C4-2B (cell line): ENCODE results near the gene FES.

Experiments used
- ZFX ChIP-seq: fragments of 450-650 bp; IDR thresholded peaks from 2 replicates; pipeline ENCODE4 v1.6.1; 2017
- TF ChIP-seq, protein P1 (sequence below): fragments of 450-650 bp; conservative IDR thresholded peaks from 2 replicates; pipeline ENCODE4 v1.5.1; 2017; ENCODE audit warnings: mild to moderate bottlenecking

DNA sequence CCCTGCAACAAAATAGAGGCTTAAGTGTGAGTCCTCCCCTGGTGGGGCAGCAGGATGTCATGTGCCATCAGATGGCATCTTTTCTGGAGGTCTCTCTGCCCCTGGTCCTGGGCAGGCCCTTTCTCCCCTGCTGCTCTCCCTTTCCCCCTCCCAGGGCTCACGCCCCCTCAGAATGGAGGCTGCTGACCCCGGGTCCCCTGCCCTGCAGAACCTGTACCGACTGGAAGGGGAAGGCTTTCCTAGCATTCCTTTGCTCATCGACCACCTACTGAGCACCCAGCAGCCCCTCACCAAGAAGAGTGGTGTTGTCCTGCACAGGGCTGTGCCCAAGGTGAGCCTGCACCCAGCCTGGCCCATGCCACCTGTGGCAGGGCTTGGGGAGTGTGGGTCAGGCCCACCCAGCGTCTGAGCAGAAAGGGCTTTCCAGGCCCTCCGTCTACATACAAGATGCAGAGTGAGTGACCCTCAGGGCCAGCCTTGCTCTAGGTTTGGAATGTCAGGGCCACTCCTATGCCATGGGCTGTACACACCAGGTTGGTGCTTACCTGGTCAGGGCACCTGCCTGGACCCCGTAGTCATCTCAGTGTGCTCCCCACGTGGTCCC is 7.1 kb downstream of the FES start:
- TF ChIP-seq, protein P1, sequence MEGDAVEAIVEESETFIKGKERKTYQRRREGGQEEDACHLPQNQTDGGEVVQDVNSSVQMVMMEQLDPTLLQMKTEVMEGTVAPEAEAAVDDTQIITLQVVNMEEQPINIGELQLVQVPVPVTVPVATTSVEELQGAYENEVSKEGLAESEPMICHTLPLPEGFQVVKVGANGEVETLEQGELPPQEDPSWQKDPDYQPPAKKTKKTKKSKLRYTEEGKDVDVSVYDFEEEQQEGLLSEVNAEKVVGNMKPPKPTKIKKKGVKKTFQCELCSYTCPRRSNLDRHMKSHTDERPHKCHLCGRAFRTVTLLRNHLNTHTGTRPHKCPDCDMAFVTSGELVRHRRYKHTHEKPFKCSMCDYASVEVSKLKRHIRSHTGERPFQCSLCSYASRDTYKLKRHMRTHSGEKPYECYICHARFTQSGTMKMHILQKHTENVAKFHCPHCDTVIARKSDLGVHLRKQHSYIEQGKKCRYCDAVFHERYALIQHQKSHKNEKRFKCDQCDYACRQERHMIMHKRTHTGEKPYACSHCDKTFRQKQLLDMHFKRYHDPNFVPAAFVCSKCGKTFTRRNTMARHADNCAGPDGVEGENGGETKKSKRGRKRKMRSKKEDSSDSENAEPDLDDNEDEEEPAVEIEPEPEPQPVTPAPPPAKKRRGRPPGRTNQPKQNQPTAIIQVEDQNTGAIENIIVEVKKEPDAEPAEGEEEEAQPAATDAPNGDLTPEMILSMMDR, result no peak
- no peak for TF ChIP-seq ZFX
